Right lobe of liver (tissue), 6 donors: Measurements from ENCODE around the gene LST1. TPM values are rescaled to one million over a fixed set of nuclear protein-coding genes. Genes with fewer than 3 reads are reported as not detected.

Experiments
- ATAC-seq, 4 donors: fragments of 200-7000 bp; cut with Tn5 transposase; one replicate each; pipeline ENCODE4 v1.9.1; 2020; ENCODE audit warnings: mild to moderate bottlenecking in 4 of 4, moderate library complexity in 4 of 4
- DNase-seq, 3 donors: peaks; one replicate each; pipeline ENCODE4 v3.0.0-alpha.2; 2020
- H3K27ac ChIP-seq, 3 donors: fragments of 200-600 bp; one replicate each; pipeline ENCODE4 v1.8.0; 2022
- H3K27me3 ChIP-seq, 2 donors: fragments of 200-600 bp; one replicate each; pipeline ENCODE4 v1.8.0; 2022
- H3K36me3 ChIP-seq, 4 donors: fragments of 200-600 bp; sonication (generic) in 1 of 4; one replicate each; pipeline versions ENCODE4 v1.5.1 to v1.8.0; 2017 to 2022; ENCODE audit warnings: control low read depth in 1 of 4
- H3K4me1 ChIP-seq, 4 donors: fragments of 200-600 bp; sonication (generic) in 1 of 4; one replicate each; pipeline versions ENCODE4 v1.5.1 to v1.8.0; 2017 to 2022; ENCODE audit warnings: control low read depth in 1 of 4
- H3K4me3 ChIP-seq, 3 donors: fragments of 200-600 bp; one replicate each; pipeline ENCODE4 v1.8.0; 2022
- H3K9me3 ChIP-seq, 4 donors: fragments of 200-600 bp; sonication (generic) in 1 of 4; one replicate each; pipeline versions ENCODE4 v1.5.1 to v1.8.0; 2017 to 2022; ENCODE audit warnings: control low read depth in 1 of 4
- CTCF ChIP-seq, 4 donors: fragments of 200-600 bp in 3 of 4; fragments of 450-650 bp in 1 of 4; IDR thresholded peaks; one replicate each; pipeline versions ENCODE4 v1.5.1 to v1.8.0; 2016 to 2022; ENCODE audit warnings: antibody characterized with exemption in 4 of 4, mild to moderate bottlenecking in 2 of 4
- POLR2A ChIP-seq: fragments of 450-650 bp; IDR thresholded peaks from one replicate; pipeline ENCODE4 v1.6.1; 2017; ENCODE audit warnings: antibody characterized with exemption, mild to moderate bottlenecking
- WGBS: methylation state at CpG from one replicate; pipeline ENCODE4 v1.1.6; 2018; ENCODE audit warnings: low coverage, low lambda C conversion rate; ENCODE audit not compliant: insufficient coverage; ENCODE audit errors: missing lambda C conversion rate; 5-methylcytosine and 5-hydroxymethylcytosine counted together
- intact Hi-C, 2 donors: fragments of 100-400 bp; cut with DNase I; formaldehyde crosslinking; loops; one replicate each; pipeline versions ENCODE4 v1.11.2 to v1.14.1; 2022
- total RNA-seq, 6 experiments: library from RNA; depleted of rRNA in 2 of 6; stranded (reverse); fragments of >200 nt in 2 of 6; fragmentation: NEBNext Ultra II Directional in 3 of 6; extraction: Animal tissue kit (Norgen Biotek cat#: 25700) in 3 of 6; gene quantifications; one replicate each; pipeline versions ENCODE4 v1.1.0 to v1.2.4, GENCODE V29; 2016 to 2023
- donor health status: DM: no; HTN: yes; CAD: no.
- donor health status: DM: no; HTN: no; CAD: no.
- donor health status: DM: no; HTN: no; CAD: no.
- donor health status: DM: no; HTN: yes; CAD: no.
- donor health status: DM: no; HTN: yes; CAD: no.

Gene LST1
- total RNA-seq, 6 experiments from 2014 or later, result 1.5 to 21.5 (median 6.7) TPM

GRCh38 chr6:31621320-31621939 is 35.4 kb downstream of the LST1 start:
- Histone ChIP-seq H3K36me3 (peaks cover 12 to 32% (median 25%) of the 10 kb centered on the region in 4 donors), H3K4me1 (peaks cover 0 to 8% (median 4%) of the 10 kb centered on the region in 4 donors), H3K27me3 (no peaks in the 10 kb centered on the region), H3K27ac (peak overlapping the region; percentile 83 to 91 (median 84)), H3K9me3 (no peaks in the 10 kb centered on the region), H3K4me3 (peak overlapping the region; percentile 92 to 93 (median 92))
- DNase-seq (no peak), ATAC-seq (no peak)
- intact Hi-C loops, result no loop called here
- WGBS, result 17% methylated on average over 15 of the region's 15 CpGs
- TF ChIP-seq CTCF (IDR thresholded peaks at IDR 0.05) (no peak), POLR2A (no peak)

- no peak for DNase-seq
- no peak for ATAC-seq
- WGBS, result 34% methylated on average over 4 of the region's 4 CpGs
- intact Hi-C loops, result no loop called here
- H3K4me1 ChIP-seq, result peaks cover 0 to 8% (median 4%) of the 10 kb centered on the region in 4 donors
- no peaks in the 10 kb centered on the region for H3K27me3 ChIP-seq
- no peaks in the 10 kb centered on the region for H3K9me3 ChIP-seq
- H3K4me3 ChIP-seq, result peak overlapping the region in 1 of 3 donors; percentile 92
- TF ChIP-seq POLR2A (no peak), CTCF (IDR thresholded peaks at IDR 0.05) (no peak)
- H3K36me3 ChIP-seq, result peaks cover 12 to 38% (median 28%) of the 10 kb centered on the region in 4 donors
- peak overlapping the region in 1 of 3 donors; percentile 84 for H3K27ac ChIP-seq
Measured at GRCh38 chr6:31621991-31622390, 35.9 kb downstream of the LST1 start.

GRCh38 chr6:31622684-31623091 is 36.6 kb downstream of the LST1 start:
- TF ChIP-seq CTCF (IDR thresholded peaks at IDR 0.05) (no peak), POLR2A (no peak)
- ATAC-seq, result no peak
- H3K27ac ChIP-seq, result peak overlapping the region in 1 of 3 donors; percentile 13
- 77% methylated on average over 9 of the region's 10 CpGs for WGBS
- no peaks in the 10 kb centered on the region for H3K27me3 ChIP-seq
- H3K4me1 ChIP-seq, result peaks cover 0 to 8% (median 4%) of the 10 kb centered on the region in 4 donors
- no peak overlapping the region for H3K4me3 ChIP-seq
- H3K9me3 ChIP-seq, result no peaks in the 10 kb centered on the region
- H3K36me3 ChIP-seq, result peaks cover 12 to 45% (median 31%) of the 10 kb centered on the region in 4 donors
- no peak for DNase-seq
- intact Hi-C loops, result no loop called here

GRCh38 chr6:31624070-31624469 is 38.0 kb downstream of the LST1 start:
- no peak for DNase-seq
- intact Hi-C loops, result no loop called here
- Histone ChIP-seq H3K4me1 (peaks cover 0 to 8% (median 4%) of the 10 kb centered on the region in 4 donors), H3K27me3 (no peaks in the 10 kb centered on the region), H3K9me3 (no peaks in the 10 kb centered on the region), H3K36me3 (peaks cover 12 to 59% (median 37%) of the 10 kb centered on the region in 4 donors), H3K27ac (no peak overlapping the region), H3K4me3 (no peak overlapping the region)
- WGBS, result no CpG with 5 or more reads among the region's 10 CpGs
- ATAC-seq, result no peak
- TF ChIP-seq CTCF (IDR thresholded peaks at IDR 0.05) (no peak), POLR2A (no peak)
